CD4-positive, alpha-beta T cell treated with Interleukin-17A for 1 hour (primary cell): ENCODE measurements around the gene KRTAP19-8.

ENCODE experiments used
- DNase-seq: peaks from one replicate; pipeline ENCODE4 v3.0.0-alpha.2; 2020

KRTAP19-8 gene

DNA sequence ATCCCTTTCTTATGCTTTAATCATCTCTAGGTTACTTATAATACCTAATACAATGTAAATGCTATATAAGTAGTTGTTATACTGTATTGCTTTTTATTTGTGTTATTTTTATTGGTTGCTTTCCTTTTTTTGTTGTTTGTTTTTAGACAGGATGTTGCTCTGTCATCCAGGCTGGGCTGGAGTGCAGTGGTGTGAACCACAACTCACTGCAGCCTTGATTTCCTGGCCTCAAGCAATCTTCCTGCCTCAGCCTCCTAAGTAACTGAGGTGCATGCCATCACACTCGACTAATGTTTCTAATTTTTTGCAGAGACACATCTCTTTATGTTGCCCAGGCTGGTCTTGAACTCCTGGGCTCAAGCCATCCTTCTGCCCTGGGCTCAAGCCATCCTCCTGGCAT, 26.9 kb downstream of the KRTAP19-8 start:
- DNase-seq = peak; percentile 47

DNA sequence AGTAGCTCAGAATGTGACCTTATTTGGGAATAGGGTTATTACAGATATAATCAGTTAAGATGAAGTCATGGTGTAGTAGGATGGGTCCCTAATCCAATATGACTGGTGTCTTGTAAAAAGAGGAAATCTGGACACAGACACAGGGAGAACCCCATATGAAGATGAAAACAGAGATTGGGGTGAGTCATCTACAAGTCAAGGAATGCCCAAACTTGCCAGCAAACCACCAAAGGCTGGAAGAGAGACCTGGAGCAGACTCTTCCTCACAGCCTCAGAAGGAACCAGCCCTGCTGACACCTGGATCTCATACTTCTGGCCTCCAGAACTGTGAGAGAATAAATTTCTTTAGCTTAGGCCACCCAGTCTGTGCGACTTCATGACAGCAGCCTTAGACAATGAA, 29.9 kb downstream of the KRTAP19-8 start:
- no peak for DNase-seq

DNA sequence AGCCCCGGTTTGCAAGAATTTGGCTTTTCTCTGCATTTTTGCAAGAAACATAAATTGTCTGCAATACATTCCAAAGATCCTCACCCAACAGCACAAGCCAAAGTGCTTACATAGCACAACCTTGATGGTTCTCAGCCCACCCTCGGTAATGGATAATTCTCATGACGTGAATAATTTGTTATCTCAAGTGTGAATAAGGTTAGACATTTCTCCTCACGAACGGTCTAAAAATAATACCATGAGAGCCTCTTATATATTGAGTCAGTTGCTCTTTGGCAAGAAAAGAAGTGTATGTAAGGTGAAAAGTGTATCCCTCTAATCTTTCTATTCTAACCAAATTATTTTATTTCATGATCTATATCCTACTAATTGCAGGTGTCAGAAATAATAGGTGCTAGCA, 33.3 kb downstream of the KRTAP19-8 start:
- DNase-seq = no peak

DNA sequence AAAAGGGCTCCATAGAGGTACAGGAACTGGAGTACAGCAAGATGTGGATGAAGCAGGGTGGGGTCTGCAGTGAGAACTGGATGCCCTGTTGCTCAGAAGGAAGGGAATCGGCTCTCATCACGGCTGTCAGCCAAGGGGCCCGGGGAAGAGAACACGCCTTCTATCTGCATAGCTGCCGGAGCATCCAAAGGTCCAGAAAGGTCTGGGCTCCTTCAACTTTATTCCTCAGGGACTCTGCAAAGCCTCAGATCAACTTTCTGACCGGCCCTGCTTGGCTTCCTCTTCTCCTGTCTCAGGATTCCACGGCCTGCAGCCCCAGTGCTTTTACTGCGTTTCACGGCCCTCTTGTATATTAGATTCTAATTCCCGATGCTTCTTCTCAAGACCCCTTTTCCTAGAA, 34.8 kb downstream of the KRTAP19-8 start:
- no peak for DNase-seq

DNA sequence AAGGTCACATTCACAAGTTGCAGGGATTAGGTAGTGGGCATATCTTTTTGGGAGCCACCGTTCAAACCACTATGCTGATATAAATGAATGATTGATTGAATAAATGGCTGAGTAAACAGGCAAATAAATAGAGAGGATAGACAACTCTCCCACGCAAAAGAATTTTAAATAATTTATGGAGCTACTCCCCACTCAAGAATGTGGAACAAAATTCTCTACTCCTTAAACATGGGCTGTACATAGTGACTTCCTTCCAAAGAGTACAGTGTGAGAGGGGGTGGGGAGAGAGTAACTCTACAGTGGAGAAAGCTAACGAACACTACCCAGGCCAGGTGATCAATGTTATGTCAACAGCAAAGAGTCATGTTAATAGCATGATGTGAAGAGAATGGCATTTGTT, 40.7 kb downstream of the KRTAP19-8 start:
- no peak for DNase-seq

DNA sequence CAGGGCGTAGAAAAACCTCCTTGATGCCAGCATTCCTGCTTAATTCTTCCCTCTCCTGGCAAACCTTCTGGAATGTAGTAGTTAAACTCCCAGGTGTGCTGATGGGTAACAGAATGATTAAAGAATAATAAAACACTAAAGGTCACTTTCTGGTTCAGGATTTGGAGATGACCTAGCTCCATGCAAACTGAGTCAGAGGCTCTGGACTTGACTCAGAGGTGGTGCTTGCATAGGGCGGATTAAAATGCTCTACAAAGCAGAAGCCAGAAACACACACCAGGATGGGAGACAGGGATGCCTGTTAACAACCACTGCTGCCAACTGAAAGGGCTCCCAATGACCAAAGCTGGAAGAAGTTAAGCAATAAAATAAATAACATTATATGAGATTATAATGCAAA, 41.5 kb downstream of the KRTAP19-8 start:
- DNase-seq = no peak

DNA sequence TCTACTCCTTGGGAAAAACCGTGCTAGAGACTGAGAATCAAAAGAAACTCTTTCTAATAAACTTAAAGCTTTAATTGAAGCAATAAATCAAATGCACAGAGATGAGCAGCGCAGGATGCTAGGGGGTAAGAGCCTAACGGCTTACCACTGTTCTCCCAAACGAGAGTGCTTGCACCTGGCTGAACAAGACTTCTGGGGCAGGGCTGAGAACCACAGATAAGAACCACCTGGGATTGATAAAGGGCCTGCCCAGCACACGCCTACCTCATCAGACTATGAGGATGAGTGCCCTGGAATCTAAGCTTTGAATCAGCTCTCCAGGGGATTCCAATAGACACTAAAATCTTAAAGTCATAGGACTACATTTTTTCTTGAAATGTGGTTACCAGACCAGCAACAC, 43.3 kb downstream of the KRTAP19-8 start:
- no peak for DNase-seq

DNA sequence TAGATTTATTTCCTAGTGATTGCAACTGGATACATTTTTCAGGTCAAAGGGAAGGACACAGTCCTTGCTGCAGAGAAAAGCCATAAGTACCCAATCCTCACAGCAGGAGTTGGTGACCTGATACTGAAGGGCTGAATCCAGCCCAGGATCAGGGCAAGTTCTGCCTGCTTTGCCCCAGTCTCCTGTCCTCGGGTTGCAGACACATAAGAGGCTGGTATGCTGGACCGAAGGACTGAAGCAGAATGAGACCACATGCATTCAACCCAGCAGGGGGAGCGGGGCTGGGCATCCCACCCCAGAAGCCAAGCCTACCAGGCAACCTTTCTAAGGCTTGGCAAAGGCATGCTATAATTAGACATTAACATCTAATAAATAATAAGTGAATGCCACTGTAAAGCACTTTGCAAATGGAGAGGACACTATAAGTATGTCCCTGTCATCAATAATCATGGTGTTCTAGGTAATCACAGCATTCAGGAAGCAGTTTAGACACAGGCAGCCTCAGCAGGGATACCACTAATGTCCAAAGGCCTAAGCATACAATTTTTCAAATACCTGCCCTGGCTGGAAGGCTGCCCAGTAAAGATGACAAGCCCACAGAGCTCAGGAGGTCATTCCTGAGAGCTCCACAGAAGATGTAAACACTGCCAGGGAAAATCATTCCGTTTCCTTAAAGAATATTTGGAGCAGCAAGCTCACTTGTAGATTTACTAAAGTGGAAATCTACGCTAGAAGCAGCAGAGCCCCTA, 47.6 kb downstream of the KRTAP19-8 start:
- no peak for DNase-seq

DNA sequence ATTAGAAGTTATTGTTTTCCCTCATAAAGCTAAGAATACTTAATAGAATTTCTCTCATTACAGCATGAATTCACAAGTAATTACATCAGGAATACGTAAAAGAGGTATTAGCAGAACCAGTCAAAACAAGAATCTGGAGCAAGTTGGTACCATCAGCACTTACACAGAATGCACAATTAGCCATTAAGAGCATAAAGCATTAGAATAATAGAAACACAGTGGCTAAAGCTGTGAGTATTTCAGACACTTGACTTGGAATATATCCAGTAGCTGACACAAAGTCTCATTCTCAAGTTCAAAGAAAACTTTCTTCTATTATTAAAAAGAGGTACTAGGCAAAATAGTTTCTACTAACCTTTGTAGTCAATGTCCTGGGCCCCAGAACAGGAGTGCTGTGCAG, 49.6 kb downstream of the KRTAP19-8 start:
- DNase-seq = no peak
